B cell (primary cell): ENCODE results near the gene UBE2G2. TPM values are rescaled to one million over a fixed set of nuclear protein-coding genes. Genes with fewer than 3 reads are reported as not detected.

ENCODE experiments used
- ATAC-seq: fragments of 200-7000 bp; cut with Tn5 transposase; one replicate; pipeline ENCODE4 v1.10.0; 2021; ENCODE audit warnings: low read depth, mild to moderate bottlenecking, moderate number of reproducible peaks, moderate library complexity
- CTCF ChIA-PET: fragments of 350-600 bp; sonication (Branson Sonifier 250); formaldehyde crosslinking; loops from one replicate; lab custom pipeline; 2021; ENCODE audit warnings: antibody characterized with exemption, inconsistent platforms; lab: Charles Lee
- POLR2A ChIA-PET: fragments of 350-600 bp; sonication (Branson Sonifier 250); formaldehyde crosslinking; loops from one replicate; lab custom pipeline; 2021; ENCODE audit warnings: antibody characterized with exemption; lab: Charles Lee
- DNase-seq: peaks from one replicate; pipeline ENCODE4 v3.0.0; 2013
- H2AFZ ChIP-seq: 2 replicates; pipeline ENCODE4 v1.6.1; 2012; ENCODE audit warnings: mild to moderate bottlenecking, low read depth, low read length; ENCODE audit not compliant: insufficient read depth, poor library complexity, severe bottlenecking
- H3K27ac ChIP-seq, 2 donors: 1 replicate in 1 of 2; 2 replicates in 1 of 2; pipeline ENCODE4 v1.5.1; 2012 to 2013; ENCODE audit warnings: low read length in 2 of 2, mild to moderate bottlenecking in 2 of 2, moderate library complexity in 1 of 2
- H3K27me3 ChIP-seq, 4 experiments: fragments of 200-600 bp in 1 of 4; sonication (generic) in 1 of 4; replicated peaks in 1 of 4; 1 replicate in 2 of 4; 2 replicates in 2 of 4; pipeline versions ENCODE4 v1.6.1 to v1.7.0; 2013 to 2016; ENCODE audit warnings: low read length in 3 of 4, mild to moderate bottlenecking in 2 of 4, mixed read lengths in 1 of 4, moderate library complexity in 1 of 4; ENCODE audit not compliant: insufficient read depth in 4 of 4, control insufficient read depth in 3 of 4; ENCODE audit errors: control extremely low read depth in 1 of 4
- H3K36me3 ChIP-seq, 2 experiments: replicated peaks in 1 of 2; 1 replicate in 1 of 2; 2 replicates in 1 of 2; pipeline versions ENCODE4 v1.6.1 to v1.7.1; 2013; ENCODE audit warnings: low read length in 1 of 2; ENCODE audit not compliant: insufficient read depth in 2 of 2, control insufficient read depth in 1 of 2; ENCODE audit errors: control extremely low read depth in 1 of 2, extremely low read depth in 1 of 2
- H3K4me1 ChIP-seq, 2 donors: fragments of 200-600 bp in 1 of 2; sonication (generic) in 1 of 2; 1 replicate in 1 of 2; 2 replicates in 1 of 2; pipeline versions ENCODE4 v1.5.1 to v1.6.1; 2013 to 2017; ENCODE audit warnings: low read length in 2 of 2; ENCODE audit not compliant: control insufficient read depth in 2 of 2, insufficient read depth in 2 of 2
- H3K4me2 ChIP-seq: replicated peaks from 2 replicates; pipeline ENCODE3; 2012; ENCODE audit warnings: mild to moderate bottlenecking, low read depth, low read length; ENCODE audit not compliant: poor library complexity, severe bottlenecking
- H3K4me3 ChIP-seq, 5 experiments: fragments of 200-600 bp in 1 of 5; sonication (generic) in 1 of 5; 1 replicate in 3 of 5; 2 replicates in 2 of 5; pipeline versions ENCODE4 v1.5.1 to v1.7.0; 2011 to 2016; ENCODE audit warnings: low read length in 4 of 5, mild to moderate bottlenecking in 4 of 5, low read depth in 2 of 5, control low read depth in 1 of 5, moderate library complexity in 1 of 5; ENCODE audit not compliant: insufficient read depth in 1 of 5; ENCODE audit errors: control extremely low read depth in 1 of 5, extremely low read depth in 1 of 5
- H3K79me2 ChIP-seq: fragments of 200-600 bp; sonication (generic); one replicate; pipeline ENCODE4 v1.6.0; 2016; ENCODE audit warnings: low read length; ENCODE audit not compliant: control insufficient read depth, insufficient read depth
- H3K9ac ChIP-seq: fragments of 200-600 bp; sonication (generic); 2 replicates; pipeline ENCODE4 v1.6.1; 2017; ENCODE audit warnings: mild to moderate bottlenecking, low read length, moderate library complexity
- H3K9me3 ChIP-seq, 3 donors: one replicate each; pipeline versions ENCODE4 v1.6.1 to v1.7.1; 2013; ENCODE audit warnings: low read length in 2 of 3; ENCODE audit not compliant: control insufficient read depth in 2 of 3, insufficient read depth in 1 of 3; ENCODE audit errors: control extremely low read depth in 1 of 3
- H4K20me1 ChIP-seq: 2 replicates; pipeline ENCODE4 v1.6.0; 2012; ENCODE audit warnings: mild to moderate bottlenecking, low read length; ENCODE audit not compliant: insufficient read depth, control insufficient read depth, poor library complexity, severe bottlenecking
- H3K27ac Mint-ChIP-seq: one replicate; pipeline ENCODE4 v1.8.0; 2021; ENCODE audit warnings: mixed read lengths
- H3K27me3 Mint-ChIP-seq: one replicate; pipeline ENCODE4 v1.8.0; 2021; ENCODE audit warnings: mixed read lengths
- H3K4me1 Mint-ChIP-seq: one replicate; pipeline ENCODE4 v1.8.0; 2021; ENCODE audit warnings: mixed read lengths
- H3K4me3 Mint-ChIP-seq: one replicate; pipeline ENCODE4 v1.8.0; 2021; ENCODE audit warnings: mixed read lengths
- H3K9me3 Mint-ChIP-seq: one replicate; pipeline ENCODE4 v1.8.0; 2022; ENCODE audit warnings: mixed read lengths; ENCODE audit not compliant: insufficient read depth
- CTCF ChIP-seq: fragments of 200-600 bp; IDR thresholded peaks from one replicate; pipeline ENCODE4 v1.8.0; 2022; ENCODE audit warnings: antibody characterized with exemption, mild to moderate bottlenecking
- EZH2 ChIP-seq: IDR thresholded peaks from 2 replicates; pipeline ENCODE4 v1.6.1; 2012; ENCODE audit warnings: borderline replicate concordance, low read depth, mild to moderate bottlenecking, moderate library complexity, low read length; ENCODE audit not compliant: insufficient read depth, poor library complexity, severe bottlenecking
- WGBS: methylation state at CpG from one replicate; pipeline ENCODE4 v1.1.5; 2013; ENCODE audit warnings: missing lambda C conversion rate; ENCODE audit not compliant: insufficient coverage; 5-methylcytosine and 5-hydroxymethylcytosine counted together
- intact Hi-C: fragments of 100-400 bp; cut with micrococcal nuclease; formaldehyde crosslinking; loops from one replicate; pipeline ENCODE4 v1.10.0; 2022
- polyA minus RNA-seq: library from RNA; depleted of rRNA, polyadenylated mRNA; stranded (reverse); fragments of >200 nt; gene quantifications from 2 replicates; pipeline ENCODE4 v1.2.3, GENCODE V29; 2012
- polyA plus RNA-seq: library from polyadenylated mRNA; depleted of rRNA; stranded (reverse); fragments of >200 nt; gene quantifications from 2 replicates; pipeline ENCODE4 v1.2.3, GENCODE V29; 2012
- total RNA-seq, 2 donors: library from RNA; stranded (reverse); fragments of 120-200 nt in 1 of 2; gene quantifications; 1 replicate in 1 of 2; 2 replicates in 1 of 2; pipeline versions ENCODE4 v1.2.3 to v1.2.4, GENCODE V29; 2013 to 2022

The UBE2G2 gene
- total RNA-seq, result 96.4 and 97.2 TPM in 2 replicates
- 63.6 TPM for total RNA-seq (2013)
- 109 and 133 TPM in 2 replicates for polyA plus RNA-seq
- 76.9 and 101 TPM in 2 replicates for polyA minus RNA-seq

- H3K4me1 ChIP-seq, result peaks cover 19 to 21% of the 10 kb centered on the region in 2 donors
- DNase-seq (peak; percentile 91), ATAC-seq (peak; percentile 90)
- peak within 1 kb of the TSS; percentile 65 to 75 for H3K27ac ChIP-seq
- H3K9me3 ChIP-seq, result no peaks in the 10 kb centered on the region
- peaks cover 0 to 32% of the 10 kb centered on the region in 2 experiments for H3K36me3 ChIP-seq
- peak within 1 kb of the TSS; percentile 63 to 87 (median 78) for H3K4me3 ChIP-seq
- H3K4me1 Mint-ChIP-seq, result peaks cover 40% of the 10 kb centered on the region
- peak within 1 kb of the TSS; percentile 72 for H3K9ac ChIP-seq
- no peaks in the 10 kb centered on the region for H3K27me3 ChIP-seq
- H3K4me3 Mint-ChIP-seq, result peak within 1 kb of the TSS; percentile 100
- intact Hi-C loops, result loop anchor here (1.0 to 5.0 kb wide), 6 partner anchors 16 to 1014 kb away; partner anchors contain the start of gene RRP1
- H4K20me1 ChIP-seq, result peaks cover 38% of the 10 kb centered on the region
- H2AFZ ChIP-seq, result peak within 1 kb of the TSS; percentile 82
- H3K4me2 ChIP-seq, result peak within 1 kb of the TSS; percentile 94
- TF ChIP-seq EZH2 (no peak), CTCF (no peak)
- under 1% methylated on average over 96 of the region's 97 CpGs for WGBS
- no peaks in the 10 kb centered on the region for H3K9me3 Mint-ChIP-seq
- ChIA-PET POLR2A (interaction anchor here (0.6 to 2.8 kb wide), 6 partner anchors 16 to 327 kb away, joined by 3 to 16 read pairs (median 10); partner anchors contain the start of genes PTTG1IP and SUMO3), CTCF (interaction anchor here (0.9 to 4.8 kb wide), 23 partner anchors 7 to 336 kb away, joined by 3 to 49 read pairs (median 8); partner anchors contain the start of genes ITGB2, PTTG1IP and SUMO3)
- H3K79me2 ChIP-seq, result peaks cover 50% of the 10 kb centered on the region
- no peaks in the 10 kb centered on the region for H3K27me3 Mint-ChIP-seq
- H3K27ac Mint-ChIP-seq, result peak within 1 kb of the TSS; percentile 95
Measured at GRCh38 chr21:44801468-44802395, at the start of gene UBE2G2. Gene UBE2G2 (minus strand): TSS chr21:44801820. CDS start chr21:44801748, 72 bp downstream.
